Skeletal muscle satellite cell (primary cell): ENCODE data around the gene TRIM2.
A peak's percentile ranks its signal among the peaks of the same experiment; 100 is the strongest.

Experiments used
- H3K27me3 ChIP-seq: 2 replicates; pipeline ENCODE4 v1.7.0; 2013; ENCODE audit warnings: low read length; ENCODE audit not compliant: control insufficient read depth, insufficient read depth
- H3K36me3 ChIP-seq: 2 replicates; pipeline ENCODE4 v1.7.0; 2013; ENCODE audit warnings: mild to moderate bottlenecking, control low read depth, low read length; ENCODE audit not compliant: insufficient read depth
- H3K4me1 ChIP-seq: 2 replicates; pipeline ENCODE4 v1.7.0; 2013; ENCODE audit warnings: low read length; ENCODE audit not compliant: control insufficient read depth, insufficient read depth
- H3K4me2 ChIP-seq: 2 replicates; pipeline ENCODE4 v1.7.0; 2013; ENCODE audit warnings: mild to moderate bottlenecking, low read length
- H3K4me3 ChIP-seq: 2 replicates; pipeline ENCODE4 v1.7.0; 2013; ENCODE audit warnings: low read length
- H3K9ac ChIP-seq: 2 replicates; pipeline ENCODE4 v1.7.0; 2013; ENCODE audit warnings: mild to moderate bottlenecking, low read depth, low read length, moderate library complexity
- H3K9me3 ChIP-seq: replicated peaks from 2 replicates; pipeline ENCODE4 v1.7.0; 2013; ENCODE audit warnings: mild to moderate bottlenecking, control low read depth, low read length

TRIM2 gene

GRCh38 chr4:153224474-153224873 lies 20.2 kb downstream of the TRIM2 start:
- Histone ChIP-seq H3K4me1 (peaks cover 20% of the 10 kb centered on the region), H3K9me3 (no peaks in the 10 kb centered on the region), H3K4me3 (no peak overlapping the region), H3K9ac (no peak overlapping the region), H3K4me2 (peak overlapping the region; percentile 95), H3K36me3 (no peaks in the 10 kb centered on the region), H3K27me3 (no peaks in the 10 kb centered on the region)

GRCh38 chr4:153227469-153228075 lies 23.3 kb downstream of the TRIM2 start:
- Histone ChIP-seq H3K4me1 (peaks cover 15% of the 10 kb centered on the region), H3K27me3 (no peaks in the 10 kb centered on the region), H3K9ac (no peak overlapping the region), H3K9me3 (no peaks in the 10 kb centered on the region), H3K4me2 (no peak overlapping the region), H3K4me3 (no peak overlapping the region), H3K36me3 (no peaks in the 10 kb centered on the region)

GRCh38 chr4:153228512-153229140 lies 24.4 kb downstream of the TRIM2 start:
- no peaks in the 10 kb centered on the region for H3K36me3 ChIP-seq
- H3K9ac ChIP-seq, result no peak overlapping the region
- H3K9me3 ChIP-seq, result no peaks in the 10 kb centered on the region
- H3K4me2 ChIP-seq, result no peak overlapping the region
- H3K4me1 ChIP-seq, result peaks cover 17% of the 10 kb centered on the region
- H3K27me3 ChIP-seq, result no peaks in the 10 kb centered on the region
- no peak overlapping the region for H3K4me3 ChIP-seq

GRCh38 chr4:153229545-153229944 lies 25.3 kb downstream of the TRIM2 start:
- Histone ChIP-seq H3K36me3 (no peaks in the 10 kb centered on the region), H3K4me1 (peaks cover 21% of the 10 kb centered on the region), H3K9ac (no peak overlapping the region), H3K9me3 (no peaks in the 10 kb centered on the region), H3K27me3 (no peaks in the 10 kb centered on the region), H3K4me3 (no peak overlapping the region), H3K4me2 (no peak overlapping the region)

- H3K4me1 ChIP-seq, result peaks cover 26% of the 10 kb centered on the region
- H3K27me3 ChIP-seq, result no peaks in the 10 kb centered on the region
- H3K9ac ChIP-seq, result no peak overlapping the region
- no peak overlapping the region for H3K4me2 ChIP-seq
- H3K4me3 ChIP-seq, result no peak overlapping the region
- H3K36me3 ChIP-seq, result no peaks in the 10 kb centered on the region
- H3K9me3 ChIP-seq, result no peaks in the 10 kb centered on the region
Observed at GRCh38 chr4:153232768-153233167, 28.5 kb downstream of the TRIM2 start.

GRCh38 chr4:153233761-153234371 lies 29.6 kb downstream of the TRIM2 start:
- peak overlapping the region; percentile 27 for H3K4me2 ChIP-seq
- no peaks in the 10 kb centered on the region for H3K36me3 ChIP-seq
- no peak overlapping the region for H3K4me3 ChIP-seq
- no peaks in the 10 kb centered on the region for H3K9me3 ChIP-seq
- H3K9ac ChIP-seq, result no peak overlapping the region
- no peaks in the 10 kb centered on the region for H3K27me3 ChIP-seq
- H3K4me1 ChIP-seq, result peaks cover 21% of the 10 kb centered on the region

GRCh38 chr4:153234885-153235284 lies 30.6 kb downstream of the TRIM2 start:
- Histone ChIP-seq H3K4me2 (no peak overlapping the region), H3K9ac (no peak overlapping the region), H3K4me1 (peaks cover 21% of the 10 kb centered on the region), H3K36me3 (no peaks in the 10 kb centered on the region), H3K4me3 (no peak overlapping the region), H3K9me3 (no peaks in the 10 kb centered on the region), H3K27me3 (no peaks in the 10 kb centered on the region)

- no peak overlapping the region for H3K4me3 ChIP-seq
- H3K9ac ChIP-seq, result no peak overlapping the region
- no peaks in the 10 kb centered on the region for H3K27me3 ChIP-seq
- H3K4me2 ChIP-seq, result no peak overlapping the region
- no peaks in the 10 kb centered on the region for H3K36me3 ChIP-seq
- H3K4me1 ChIP-seq, result peaks cover 18% of the 10 kb centered on the region
- no peaks in the 10 kb centered on the region for H3K9me3 ChIP-seq
Observed at GRCh38 chr4:153238135-153238919, 34.1 kb downstream of the TRIM2 start.

- no peak overlapping the region for H3K4me3 ChIP-seq
- H3K36me3 ChIP-seq, result no peaks in the 10 kb centered on the region
- no peak overlapping the region for H3K9ac ChIP-seq
- no peaks in the 10 kb centered on the region for H3K9me3 ChIP-seq
- H3K4me1 ChIP-seq, result peaks cover 7% of the 10 kb centered on the region
- H3K27me3 ChIP-seq, result no peaks in the 10 kb centered on the region
- H3K4me2 ChIP-seq, result no peak overlapping the region
Observed at GRCh38 chr4:153239409-153239808, 35.2 kb downstream of the TRIM2 start.

- Histone ChIP-seq H3K4me1 (no peaks in the 10 kb centered on the region), H3K36me3 (no peaks in the 10 kb centered on the region), H3K27me3 (no peaks in the 10 kb centered on the region), H3K4me3 (no peak overlapping the region), H3K9ac (no peak overlapping the region), H3K4me2 (no peak overlapping the region), H3K9me3 (no peaks in the 10 kb centered on the region)
Observed at GRCh38 chr4:153241295-153241694, 37.1 kb downstream of the TRIM2 start.

- H3K27me3 ChIP-seq, result no peaks in the 10 kb centered on the region
- H3K9ac ChIP-seq, result no peak overlapping the region
- H3K9me3 ChIP-seq, result no peaks in the 10 kb centered on the region
- H3K36me3 ChIP-seq, result no peaks in the 10 kb centered on the region
- H3K4me3 ChIP-seq, result no peak overlapping the region
- no peak overlapping the region for H3K4me2 ChIP-seq
- no peaks in the 10 kb centered on the region for H3K4me1 ChIP-seq
Observed at GRCh38 chr4:153241970-153242838, 38.0 kb downstream of the TRIM2 start.
